HG02938 (cell line): ENCODE results near the gene AP4S1.

Experiments used
- ATAC-seq: cut with Tn5 transposase; IDR thresholded peaks from one replicate; pipeline ENCODE4 v1.9.1; 2021; ENCODE audit warnings: mild to moderate bottlenecking, moderate library complexity; ENCODE audit not compliant: unreplicated experiment

Gene AP4S1

GRCh38 chr14:31025367-31026076 lies at the start of gene AP4S1:
TSS of gene AP4S1 (plus strand) at chr14:31025649. CDS start at chr14:31066197, 40,548 bp downstream.
- ATAC-seq: no peak

GRCh38 chr14:30977752-30978151 lies 47.7 kb upstream of the AP4S1 start:
- no peak for ATAC-seq

GRCh38 chr14:30980106-30980704 lies 45.2 kb upstream of the AP4S1 start:
- ATAC-seq: peak; percentile 62

- ATAC-seq: no peak
These were observed 44.5 kb upstream of the AP4S1 start for GRCh38 chr14:30980980-30981379.

GRCh38 chr14:30982533-30982932 lies 42.9 kb upstream of the AP4S1 start:
- ATAC-seq: no peak

GRCh38 chr14:30983858-30984257 lies 41.6 kb upstream of the AP4S1 start:
- ATAC-seq: no peak

- ATAC-seq: no peak
These were observed 39.7 kb upstream of the AP4S1 start for GRCh38 chr14:30985796-30986195.

GRCh38 chr14:30988509-30988908 lies 36.9 kb upstream of the AP4S1 start:
- ATAC-seq: no peak

GRCh38 chr14:30990770-30991169 lies 34.7 kb upstream of the AP4S1 start:
- ATAC-seq: no peak

- no peak for ATAC-seq
These were observed 34.0 kb upstream of the AP4S1 start for GRCh38 chr14:30991408-30991807.

- no peak for ATAC-seq
These were observed 32.4 kb upstream of the AP4S1 start for GRCh38 chr14:30993071-30993470.

GRCh38 chr14:30994681-30995620 lies 30.5 kb upstream of the AP4S1 start:
- ATAC-seq: peak; percentile 81

- no peak for ATAC-seq
These were observed 29.8 kb upstream of the AP4S1 start for GRCh38 chr14:30995689-30996088.

- no peak for ATAC-seq
These were observed 28.4 kb upstream of the AP4S1 start for GRCh38 chr14:30996892-30997659.

GRCh38 chr14:30998100-30998706 lies 27.2 kb upstream of the AP4S1 start:
- ATAC-seq: no peak

GRCh38 chr14:30999038-30999773 lies 26.2 kb upstream of the AP4S1 start:
- ATAC-seq: no peak

GRCh38 chr14:31000629-31001338 lies 24.7 kb upstream of the AP4S1 start:
- ATAC-seq: no peak

GRCh38 chr14:31001339-31001658 lies 24.1 kb upstream of the AP4S1 start:
- ATAC-seq: no peak

- ATAC-seq: no peak
These were observed 22.2 kb upstream of the AP4S1 start for GRCh38 chr14:31003284-31003683.
